Measurements from ENCODE around the gene MAP2K5. TPM values are rescaled to one million over a fixed set of nuclear protein-coding genes. Genes with fewer than 3 reads are reported as not detected.

Gene MAP2K5
- total RNA-seq, 1 experiment from 2014 or later, result 3.2 TPM

- no peaks in the 10 kb centered on the region for H3K36me3 ChIP-seq (replicated peaks; ENCODE audit: control insufficient read depth, insufficient read depth, low read length)
- H3K27me3 ChIP-seq (ENCODE audit: control insufficient read depth, insufficient read depth, low read length), result no peaks in the 10 kb centered on the region; the same call in none of the 2 replicates
- DNase-seq, result no peak
- H3K4me3 ChIP-seq (ENCODE audit: insufficient read depth, low read depth, low read length), result no peak overlapping the region
Observed at GRCh38 chr15:67808821-67809220, 266.3 kb downstream of the MAP2K5 start.

GRCh38 chr15:67809441-67809840, 266.9 kb downstream of the MAP2K5 start:
- no peak overlapping the region for H3K4me3 ChIP-seq (ENCODE audit: insufficient read depth, low read depth, low read length)
- H3K27me3 ChIP-seq (ENCODE audit: control insufficient read depth, insufficient read depth, low read length), result no peaks in the 10 kb centered on the region; the same call in none of the 2 replicates
- no peak for DNase-seq
- no peaks in the 10 kb centered on the region for H3K36me3 ChIP-seq (replicated peaks; ENCODE audit: control insufficient read depth, insufficient read depth, low read length)

DNA sequence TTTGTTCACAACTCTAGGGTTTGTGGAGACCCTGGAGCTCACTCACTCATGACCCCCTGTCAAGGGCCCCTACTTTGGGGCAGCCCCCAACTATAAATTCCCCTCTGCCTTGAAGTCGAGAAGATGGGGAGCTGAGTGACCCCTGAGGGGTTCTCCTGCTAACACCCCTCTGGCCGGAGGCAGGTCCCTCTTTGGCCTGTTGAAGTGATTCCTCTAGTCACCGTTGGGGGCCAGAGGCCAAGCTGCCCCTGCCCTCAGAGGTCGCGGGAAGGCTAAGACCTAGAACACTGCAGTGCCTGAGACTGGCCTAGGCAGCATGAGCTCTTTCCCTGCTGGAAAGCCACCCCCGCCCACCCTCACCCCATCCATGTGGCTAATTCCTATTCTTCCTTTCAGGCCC, 267.4 kb downstream of the MAP2K5 start:
- no peak overlapping the region for H3K4me3 ChIP-seq (ENCODE audit: insufficient read depth, low read depth, low read length)
- DNase-seq, result no peak
- no peaks in the 10 kb centered on the region for H3K36me3 ChIP-seq (replicated peaks; ENCODE audit: control insufficient read depth, insufficient read depth, low read length)
- no peaks in the 10 kb centered on the region; the same call in none of the 2 replicates for H3K27me3 ChIP-seq (ENCODE audit: control insufficient read depth, insufficient read depth, low read length)

DNA sequence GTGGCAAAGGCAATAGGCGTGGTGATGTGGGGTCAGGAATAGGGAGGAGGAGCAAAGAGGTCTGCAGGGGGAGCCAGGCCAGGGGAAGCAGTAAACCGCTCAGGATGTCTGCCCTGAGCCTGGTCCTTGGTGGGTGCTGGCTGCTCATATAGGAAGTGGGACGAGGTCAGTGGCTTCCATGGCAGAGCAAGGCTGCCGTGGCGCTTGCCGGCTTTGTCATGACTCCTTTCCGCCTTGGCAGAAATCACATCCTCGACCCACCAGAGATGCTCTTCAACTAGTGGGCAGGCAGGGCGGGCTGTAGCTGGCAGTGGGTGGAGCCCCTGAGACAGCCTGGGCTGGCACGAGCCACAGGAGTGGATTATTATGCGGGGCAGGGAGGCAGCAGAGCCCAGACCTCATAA, 269.7 kb downstream of the MAP2K5 start:
- Histone ChIP-seq H3K4me3 (ENCODE audit: insufficient read depth, low read depth, low read length) (no peak overlapping the region), H3K27me3 (ENCODE audit: control insufficient read depth, insufficient read depth, low read length) (peaks cover 1% of the 10 kb centered on the region), H3K36me3 (replicated peaks; ENCODE audit: control insufficient read depth, insufficient read depth, low read length) (no peaks in the 10 kb centered on the region)
- DNase-seq, result peak; percentile 70

DNA sequence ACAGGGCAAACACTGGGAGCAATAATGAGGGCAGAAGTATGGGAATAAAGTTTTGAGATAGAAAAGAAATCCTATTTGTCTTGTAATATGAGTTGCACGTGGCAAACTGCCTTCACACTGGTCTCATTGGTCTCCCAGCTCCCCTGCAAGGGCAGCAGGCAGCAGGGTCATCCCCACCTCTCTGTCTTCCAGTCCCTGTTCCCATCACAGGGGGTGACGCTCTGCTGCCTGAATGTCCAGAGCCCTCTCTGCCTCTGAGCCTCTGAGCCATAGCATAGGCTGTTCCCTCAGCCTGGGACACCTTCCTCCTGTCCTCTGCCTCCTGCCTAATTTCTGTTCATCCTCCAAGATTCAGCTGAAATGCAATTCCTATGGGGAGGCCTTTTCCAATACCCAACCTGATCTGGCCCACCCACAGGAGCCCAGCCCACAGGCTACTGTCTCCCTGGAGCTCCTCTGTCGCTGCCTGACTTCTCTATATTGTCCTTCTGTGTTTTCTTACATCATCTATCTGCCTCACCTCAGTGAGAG, 270.7 kb downstream of the MAP2K5 start:
- H3K4me3 ChIP-seq (ENCODE audit: insufficient read depth, low read depth, low read length), result no peak overlapping the region
- H3K27me3 ChIP-seq (ENCODE audit: control insufficient read depth, insufficient read depth, low read length), result peaks cover 8% of the 10 kb centered on the region
- peak; percentile 2 for DNase-seq
- no peaks in the 10 kb centered on the region for H3K36me3 ChIP-seq (replicated peaks; ENCODE audit: control insufficient read depth, insufficient read depth, low read length)

GRCh38 chr15:67815036-67815592, 272.6 kb downstream of the MAP2K5 start:
- Histone ChIP-seq H3K4me3 (ENCODE audit: insufficient read depth, low read depth, low read length) (no peak overlapping the region), H3K27me3 (ENCODE audit: control insufficient read depth, insufficient read depth, low read length) (peaks cover 26% of the 10 kb centered on the region), H3K36me3 (replicated peaks; ENCODE audit: control insufficient read depth, insufficient read depth, low read length) (no peaks in the 10 kb centered on the region)
- DNase-seq, result peak; percentile 7

- no peaks in the 10 kb centered on the region for H3K36me3 ChIP-seq (replicated peaks; ENCODE audit: control insufficient read depth, insufficient read depth, low read length)
- no peak overlapping the region for H3K4me3 ChIP-seq (ENCODE audit: insufficient read depth, low read depth, low read length)
- DNase-seq, result no peak
- peaks cover 42% of the 10 kb centered on the region for H3K27me3 ChIP-seq (ENCODE audit: control insufficient read depth, insufficient read depth, low read length)
Observed at GRCh38 chr15:67816668-67817067, 274.2 kb downstream of the MAP2K5 start.

- H3K36me3 ChIP-seq (replicated peaks; ENCODE audit: control insufficient read depth, insufficient read depth, low read length), result no peaks in the 10 kb centered on the region
- no peak overlapping the region for H3K4me3 ChIP-seq (ENCODE audit: insufficient read depth, low read depth, low read length)
- no peak for DNase-seq
- H3K27me3 ChIP-seq (ENCODE audit: control insufficient read depth, insufficient read depth, low read length), result peaks cover 60% of the 10 kb centered on the region
Observed at GRCh38 chr15:67818464-67818863, 276.0 kb downstream of the MAP2K5 start.

DNA sequence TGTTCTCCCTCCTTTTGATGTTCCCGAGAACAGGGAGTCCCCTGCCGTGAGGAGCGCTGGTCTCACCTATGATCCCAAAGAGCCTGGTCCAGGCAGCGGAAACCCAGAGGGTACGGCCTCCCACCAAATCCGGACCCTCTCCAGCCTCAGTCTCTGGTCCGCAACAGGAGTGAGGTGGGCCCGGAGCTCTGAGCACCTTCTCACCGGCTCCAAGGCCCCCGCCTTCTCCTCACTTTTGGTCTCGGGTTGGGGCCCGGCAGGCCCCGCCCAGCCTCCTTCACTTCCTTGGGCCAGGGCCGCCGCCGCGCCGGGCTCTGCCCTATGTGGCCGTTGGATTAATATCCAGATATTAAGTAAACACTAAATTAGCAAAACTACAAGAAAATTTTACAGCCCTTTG, 277.1 kb downstream of the MAP2K5 start:
- Histone ChIP-seq H3K4me3 (ENCODE audit: insufficient read depth, low read depth, low read length) (no peak overlapping the region), H3K36me3 (replicated peaks; ENCODE audit: control insufficient read depth, insufficient read depth, low read length) (no peaks in the 10 kb centered on the region), H3K27me3 (ENCODE audit: control insufficient read depth, insufficient read depth, low read length) (peaks cover 72% of the 10 kb centered on the region)
- peak; percentile 80 for DNase-seq

DNA sequence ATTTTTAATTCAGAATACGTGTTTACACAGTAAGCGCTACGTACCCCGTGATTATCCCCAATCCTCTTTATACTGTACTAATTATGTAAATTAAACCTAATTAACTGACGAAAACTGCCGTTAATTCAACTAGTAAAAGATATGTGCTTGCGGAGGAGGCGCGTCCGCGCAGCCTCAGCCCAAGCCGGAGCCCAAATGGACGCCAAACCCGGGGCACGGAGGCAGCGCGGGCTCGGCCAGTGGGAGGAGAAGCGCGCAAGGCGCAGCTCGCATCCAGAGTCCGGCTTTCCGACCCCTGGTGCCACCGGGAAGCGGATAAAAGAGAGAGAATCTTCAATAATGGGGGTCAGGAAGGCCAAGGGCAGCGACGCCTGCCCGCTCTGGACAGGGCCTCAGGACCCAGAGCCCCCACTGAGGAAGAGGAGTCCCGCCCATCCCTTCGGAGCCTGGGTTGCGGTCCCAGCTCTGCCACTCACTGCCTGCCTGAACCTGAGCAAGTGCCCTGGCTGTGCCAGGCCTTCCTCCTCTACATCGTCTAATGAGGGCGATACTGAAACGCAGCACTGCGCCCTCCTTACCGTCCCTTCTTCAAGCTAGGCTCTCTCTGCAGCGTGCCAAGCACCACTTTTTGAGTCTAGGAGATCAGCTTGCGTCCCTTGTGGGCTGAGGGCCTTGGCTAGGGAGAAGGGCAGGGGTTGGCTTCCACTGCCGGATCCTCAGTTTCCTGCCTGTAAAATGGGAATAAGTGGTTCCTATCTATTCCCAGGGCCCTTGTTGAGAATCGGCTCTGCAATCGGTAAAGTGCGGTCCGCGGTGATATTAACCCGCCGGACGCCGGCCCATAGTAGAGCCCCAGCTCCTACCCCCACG, 277.9 kb downstream of the MAP2K5 start:
- Histone ChIP-seq H3K27me3 (ENCODE audit: control insufficient read depth, insufficient read depth, low read length) (peaks cover 78% of the 10 kb centered on the region), H3K4me3 (ENCODE audit: insufficient read depth, low read depth, low read length) (no peak overlapping the region), H3K36me3 (replicated peaks; ENCODE audit: control insufficient read depth, insufficient read depth, low read length) (no peaks in the 10 kb centered on the region)
- DNase-seq, result peak; percentile 79

- no peaks in the 10 kb centered on the region for H3K36me3 ChIP-seq (replicated peaks; ENCODE audit: control insufficient read depth, insufficient read depth, low read length)
- peak; percentile 95 for DNase-seq
- no peak overlapping the region for H3K4me3 ChIP-seq (ENCODE audit: insufficient read depth, low read depth, low read length)
- peaks cover 86% of the 10 kb centered on the region for H3K27me3 ChIP-seq (ENCODE audit: control insufficient read depth, insufficient read depth, low read length)
Observed at GRCh38 chr15:67820992-67821783, 278.7 kb downstream of the MAP2K5 start.

- Histone ChIP-seq H3K36me3 (replicated peaks; ENCODE audit: control insufficient read depth, insufficient read depth, low read length) (no peaks in the 10 kb centered on the region), H3K4me3 (ENCODE audit: insufficient read depth, low read depth, low read length) (no peak overlapping the region), H3K27me3 (ENCODE audit: control insufficient read depth, insufficient read depth, low read length) (peaks cover 94% of the 10 kb centered on the region)
- DNase-seq, result peak; percentile 71
Observed at GRCh38 chr15:67821784-67822440, 279.4 kb downstream of the MAP2K5 start.

GRCh38 chr15:67822537-67823313, 280.2 kb downstream of the MAP2K5 start:
- no peak overlapping the region; the same call in 1 of the 2 replicates for H3K4me3 ChIP-seq (ENCODE audit: insufficient read depth, low read depth, low read length)
- peak; percentile 83 for DNase-seq
- H3K27me3 ChIP-seq (ENCODE audit: control insufficient read depth, insufficient read depth, low read length), result peaks cover 98% of the 10 kb centered on the region
- no peaks in the 10 kb centered on the region for H3K36me3 ChIP-seq (replicated peaks; ENCODE audit: control insufficient read depth, insufficient read depth, low read length)

Data from H7 (cell line).